ENCODE measurements around the gene TMSB10. TPM values are rescaled to one million over a fixed set of nuclear protein-coding genes. Genes with fewer than 3 reads are reported as not detected.

The TMSB10 gene
- total and polyA plus RNA-seq, 2 of the 13 experiments (the other 11 are each of a cell fraction or from before 2014, with no cell fraction given), result 665 to 708 TPM

DNA sequence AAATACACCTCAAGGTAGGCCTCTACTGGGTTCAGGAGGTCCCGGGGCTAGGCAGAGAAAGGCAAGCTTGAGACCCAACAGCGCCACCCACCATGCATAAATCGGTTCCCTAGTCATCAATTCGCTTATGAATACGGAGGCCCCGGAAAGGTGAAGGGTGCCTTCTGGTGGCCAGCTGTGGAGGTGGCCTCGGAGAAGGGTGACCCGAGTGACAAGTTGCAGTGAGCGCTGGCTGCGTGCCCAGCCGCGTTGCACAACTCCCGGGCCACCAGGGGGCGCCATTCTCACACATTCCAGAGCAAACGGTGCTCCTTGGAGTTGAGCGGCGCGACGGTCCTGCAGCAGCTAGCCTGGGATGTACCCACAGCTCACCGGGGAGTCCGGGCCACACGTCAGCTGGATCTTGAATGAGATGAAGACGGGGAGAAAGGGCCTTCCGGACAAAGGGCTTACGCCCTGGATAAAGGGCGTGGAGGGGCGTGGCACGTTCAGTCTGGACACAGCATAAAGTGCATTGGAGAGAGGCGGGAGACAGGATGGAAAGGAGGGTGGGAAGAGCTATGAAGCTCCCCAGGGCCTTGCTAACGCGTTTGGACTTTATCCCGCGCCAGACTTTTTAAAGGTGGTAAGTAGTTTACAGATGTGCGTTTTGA, 20.4 kb downstream of the TMSB10 start (continued):
- TF ChIP-seq ZNF609 (CRISPR knock-in tag; IDR thresholded peaks at IDR 0.05; ENCODE audit: borderline replicate concordance) (peak; percentile 92), ZBTB7B (CRISPR knock-in tag; IDR thresholded peaks at IDR 0.05) (peak; percentile 91), ZNF777 (CRISPR knock-in tag; IDR thresholded peaks at IDR 0.05) (peak; percentile 84), ZNF546 (CRISPR knock-in tag; conservative IDR thresholded peaks at IDR 0.05) (no peak; the same call in 1 of the 2 replicates), ZFP1 (CRISPR knock-in tag; IDR thresholded peaks at IDR 0.05) (0 out of 2 replicates have a peak, but pooled peaks have one; percentile 19), ZNF550 (CRISPR knock-in tag; IDR thresholded peaks at IDR 0.05; ENCODE audit: borderline replicate concordance) (0 out of 2 replicates have a peak, but pooled peaks have one; percentile 47), ZFX (CRISPR knock-in tag; IDR thresholded peaks at IDR 0.05; ENCODE audit: low read depth) (peak; percentile 88), MBNL3 (CRISPR knock-in tag; conservative IDR thresholded peaks at IDR 0.05) (no peak), ZNF660 (CRISPR knock-in tag; IDR thresholded peaks at IDR 0.05; ENCODE audit: borderline replicate concordance, low read depth) (peak; percentile 58; the same call in 1 of the 2 replicates), CHD4 (IDR thresholded peaks at IDR 0.05; ENCODE audit: borderline replicate concordance, low read length) (no peak; the same call in 1 of the 2 replicates), ZNF18 (CRISPR knock-in tag; IDR thresholded peaks at IDR 0.05; ENCODE audit: insufficient replicate concordance) (peak; percentile 75), ZNF180 (CRISPR knock-in tag; IDR thresholded peaks at IDR 0.05; ENCODE audit: borderline replicate concordance, low read depth) (no peak), YY1 (IDR thresholded peaks at IDR 0.05; ENCODE audit: insufficient read depth, insufficient replicate concordance, low read depth, low read length) (peak; percentile 81), ZNF841 (CRISPR knock-in tag; IDR thresholded peaks at IDR 0.05; ENCODE audit: borderline replicate concordance) (no peak), ZNF138 (CRISPR knock-in tag; IDR thresholded peaks at IDR 0.05; ENCODE audit: low read depth) (0 out of 2 replicates have a peak, but pooled peaks have one; percentile 54), NFIB (CRISPR knock-in tag; IDR thresholded peaks at IDR 0.05; ENCODE audit: borderline replicate concordance) (no peak)
- TF ChIP-seq, protein P1, sequence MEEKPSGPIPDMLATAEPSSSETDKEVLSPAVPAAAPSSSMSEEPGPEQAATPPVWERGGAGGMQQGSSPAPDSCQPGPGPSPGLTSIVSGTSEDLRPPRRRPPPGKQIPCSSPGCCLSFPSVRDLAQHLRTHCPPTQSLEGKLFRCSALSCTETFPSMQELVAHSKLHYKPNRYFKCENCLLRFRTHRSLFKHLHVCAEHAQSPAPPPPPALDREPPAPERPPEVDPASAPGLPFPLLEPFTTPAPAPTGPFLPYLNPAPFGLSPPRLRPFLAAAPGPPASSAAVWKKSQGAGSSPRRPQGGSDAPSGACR (CRISPR knock-in tag; IDR thresholded peaks at IDR 0.05), result peak; percentile 31; the same call in 1 of the 2 replicates
- TF ChIP-seq, protein P2, sequence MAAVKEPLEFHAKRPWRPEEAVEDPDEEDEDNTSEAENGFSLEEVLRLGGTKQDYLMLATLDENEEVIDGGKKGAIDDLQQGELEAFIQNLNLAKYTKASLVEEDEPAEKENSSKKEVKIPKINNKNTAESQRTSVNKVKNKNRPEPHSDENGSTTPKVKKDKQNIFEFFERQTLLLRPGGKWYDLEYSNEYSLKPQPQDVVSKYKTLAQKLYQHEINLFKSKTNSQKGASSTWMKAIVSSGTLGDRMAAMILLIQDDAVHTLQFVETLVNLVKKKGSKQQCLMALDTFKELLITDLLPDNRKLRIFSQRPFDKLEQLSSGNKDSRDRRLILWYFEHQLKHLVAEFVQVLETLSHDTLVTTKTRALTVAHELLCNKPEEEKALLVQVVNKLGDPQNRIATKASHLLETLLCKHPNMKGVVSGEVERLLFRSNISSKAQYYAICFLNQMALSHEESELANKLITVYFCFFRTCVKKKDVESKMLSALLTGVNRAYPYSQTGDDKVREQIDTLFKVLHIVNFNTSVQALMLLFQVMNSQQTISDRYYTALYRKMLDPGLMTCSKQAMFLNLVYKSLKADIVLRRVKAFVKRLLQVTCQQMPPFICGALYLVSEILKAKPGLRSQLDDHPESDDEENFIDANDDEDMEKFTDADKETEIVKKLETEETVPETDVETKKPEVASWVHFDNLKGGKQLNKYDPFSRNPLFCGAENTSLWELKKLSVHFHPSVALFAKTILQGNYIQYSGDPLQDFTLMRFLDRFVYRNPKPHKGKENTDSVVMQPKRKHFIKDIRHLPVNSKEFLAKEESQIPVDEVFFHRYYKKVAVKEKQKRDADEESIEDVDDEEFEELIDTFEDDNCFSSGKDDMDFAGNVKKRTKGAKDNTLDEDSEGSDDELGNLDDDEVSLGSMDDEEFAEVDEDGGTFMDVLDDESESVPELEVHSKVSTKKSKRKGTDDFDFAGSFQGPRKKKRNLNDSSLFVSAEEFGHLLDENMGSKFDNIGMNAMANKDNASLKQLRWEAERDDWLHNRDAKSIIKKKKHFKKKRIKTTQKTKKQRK (IDR thresholded peaks at IDR 0.05; ENCODE audit: low read length), result no peak

All from HepG2 (cell line).